ENCODE results near the gene DSTYK.
"Not testable (repeated sequence)": the region's sequence is repeated elsewhere in the genome, so short reads cannot be mapped to it uniquely, and the experiment has no call there.

Gene DSTYK

DNA sequence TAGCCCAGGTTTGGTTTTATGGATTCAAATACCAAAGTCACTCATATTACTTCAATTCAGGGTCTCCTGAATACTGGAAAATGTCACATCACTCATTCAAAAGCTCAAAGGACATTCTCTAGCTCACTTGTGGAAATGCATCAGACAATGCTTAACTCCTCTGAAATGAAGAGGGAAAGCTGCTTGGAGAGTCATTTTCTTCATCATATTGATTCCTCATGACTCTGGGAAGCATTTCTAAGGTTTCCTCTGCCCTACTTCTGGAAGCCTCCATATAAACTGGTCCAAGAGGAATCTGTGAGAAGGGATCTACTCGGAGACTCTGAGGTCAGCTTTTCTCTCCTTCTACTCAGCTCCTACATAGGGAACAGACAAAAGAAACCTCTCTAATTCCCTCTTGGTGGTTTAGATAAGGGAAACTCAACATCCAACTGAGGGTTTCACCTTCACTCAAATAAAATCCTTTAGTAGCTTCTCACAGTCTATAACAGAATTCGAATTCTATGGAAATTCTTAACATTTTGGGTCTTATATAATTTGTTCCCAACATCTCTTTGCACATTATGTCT lies 53.4 kb downstream of the DSTYK start:
- no peak overlapping the region for H3K4me3 ChIP-seq (ENCODE audit: low read length)
- no peak for TF ChIP-seq CTCF (conservative IDR thresholded peaks at IDR 0.05; ENCODE audit: low read length)
- DNase-seq (ENCODE audit: low read depth) = no peak

GRCh38 chr1:205155665-205156377 lies 55.7 kb downstream of the DSTYK start:
- not testable (repeated sequence) for H3K4me3 ChIP-seq (ENCODE audit: low read length); DNase-seq (ENCODE audit: low read depth)

DNA sequence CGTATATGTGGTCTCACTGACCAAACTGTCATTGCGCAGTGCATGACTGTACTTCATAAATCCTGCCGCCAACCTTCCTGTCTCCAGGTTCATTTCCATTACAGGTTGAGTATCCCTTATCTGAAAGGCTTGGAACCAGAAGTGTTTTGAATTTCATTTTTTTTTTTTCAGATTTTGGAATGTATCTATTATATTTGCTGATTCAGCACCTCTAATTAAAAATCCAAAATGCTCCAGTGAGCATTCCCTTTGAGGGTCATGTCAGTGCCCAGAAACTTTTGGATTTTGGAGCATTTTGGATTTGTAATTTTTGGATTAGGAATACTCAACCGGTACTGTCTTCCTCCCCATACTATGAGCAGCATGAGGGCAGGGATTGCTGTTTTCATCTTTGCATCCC lies 59.0 kb downstream of the DSTYK start:
- no peak overlapping the region for H3K4me3 ChIP-seq (ENCODE audit: low read length)
- no peak for TF ChIP-seq CTCF (conservative IDR thresholded peaks at IDR 0.05; ENCODE audit: low read length)
- DNase-seq (ENCODE audit: low read depth) = no peak

DNA sequence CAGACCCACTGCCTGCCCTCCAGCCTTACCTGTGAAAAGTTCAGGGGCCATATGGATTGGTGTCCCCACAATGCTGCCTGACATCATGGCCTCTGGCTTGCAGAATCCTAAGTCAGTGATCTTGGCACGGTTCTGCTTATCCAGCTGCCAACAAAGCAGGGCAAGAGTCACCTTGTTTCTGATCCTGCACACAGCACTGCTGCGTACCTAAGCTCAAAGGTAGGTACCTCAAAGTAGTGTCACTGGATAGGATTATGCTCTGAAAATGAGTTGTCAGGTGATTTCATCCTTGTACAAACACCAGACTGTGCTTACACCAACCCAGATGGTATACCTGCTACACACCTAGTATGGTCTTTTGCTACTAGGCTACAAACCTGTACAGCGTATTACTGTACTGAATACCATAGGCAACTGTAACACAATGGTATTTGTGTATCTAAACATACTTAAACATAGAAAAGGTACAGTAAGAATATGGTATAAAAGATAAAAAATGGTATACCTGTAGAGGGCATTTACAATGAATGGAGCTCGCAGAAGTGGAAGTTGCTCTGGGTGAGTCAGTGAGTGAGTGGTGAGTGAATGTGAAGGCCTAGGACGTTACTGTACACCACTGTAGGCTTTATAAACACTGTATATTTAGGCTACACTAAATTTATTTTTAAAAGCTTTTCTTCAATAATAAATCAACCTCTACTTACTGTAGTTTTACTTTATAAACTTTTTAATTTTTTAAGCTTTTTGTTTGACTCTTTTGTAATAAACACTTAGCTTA lies 60.7 kb downstream of the DSTYK start:
- DNase-seq (ENCODE audit: low read depth) = no peak
- no peak overlapping the region for H3K4me3 ChIP-seq (ENCODE audit: low read length)
- TF ChIP-seq CTCF (conservative IDR thresholded peaks at IDR 0.05; ENCODE audit: low read length) = no peak

- no peak for TF ChIP-seq CTCF (conservative IDR thresholded peaks at IDR 0.05; ENCODE audit: low read length)
- H3K4me3 ChIP-seq (ENCODE audit: low read length) = no peak overlapping the region
- DNase-seq (ENCODE audit: low read depth) = peak; percentile 92
Observed at GRCh38 chr1:205147191-205147835, 64.2 kb downstream of the DSTYK start.

DNA sequence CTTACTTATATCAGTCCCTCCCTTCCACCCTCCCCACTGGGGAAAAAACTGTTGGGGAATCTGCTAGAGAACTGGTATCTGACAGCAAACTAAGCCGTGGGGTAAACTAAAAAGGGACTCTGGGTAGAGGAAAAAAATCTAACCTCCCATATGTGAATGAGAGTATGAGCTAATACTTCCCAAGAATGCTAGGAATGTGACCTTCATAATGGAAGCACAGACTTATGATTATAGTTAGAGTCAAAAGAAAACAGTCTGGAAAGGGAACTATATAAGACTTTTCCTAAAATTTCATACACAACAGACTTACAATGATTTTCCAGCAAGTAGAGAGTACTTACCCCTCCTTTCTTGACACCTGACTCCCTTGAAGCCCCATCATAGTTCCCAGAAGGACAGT lies 66.8 kb downstream of the DSTYK start:
- no peak for TF ChIP-seq CTCF (conservative IDR thresholded peaks at IDR 0.05; ENCODE audit: low read length)
- DNase-seq (ENCODE audit: low read depth) = peak; percentile 76
- no peak overlapping the region for H3K4me3 ChIP-seq (ENCODE audit: low read length)

DNA sequence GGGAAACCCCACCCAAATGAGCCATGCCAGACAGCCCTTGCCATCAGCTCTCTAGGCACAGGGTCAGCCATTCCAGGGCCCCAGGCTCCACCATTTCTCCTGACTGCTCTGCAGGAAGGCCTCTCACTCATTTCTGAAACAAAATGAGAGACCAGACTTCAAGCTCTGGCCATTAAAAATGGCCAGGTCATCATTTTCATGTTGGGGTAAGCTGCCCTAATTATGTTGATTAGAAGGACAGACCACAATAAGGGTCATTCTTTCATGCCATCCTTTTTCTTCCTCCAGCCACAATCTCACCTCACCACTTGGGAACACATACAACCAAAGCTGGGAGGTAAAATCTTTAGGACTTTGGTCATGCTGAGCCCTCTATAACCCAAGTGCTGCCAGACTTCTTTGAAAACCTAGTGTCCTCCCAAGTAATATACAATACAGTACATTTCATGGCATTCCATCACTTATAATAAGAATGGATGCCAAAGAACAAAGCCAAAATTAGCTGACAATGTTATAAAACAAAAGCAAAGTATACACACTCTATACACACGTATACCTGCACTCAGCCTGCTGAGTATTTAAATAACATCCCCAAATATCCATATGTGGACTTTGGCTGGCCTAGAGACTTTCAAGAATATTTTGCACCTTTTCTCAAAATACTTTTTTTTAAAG lies 67.3 kb downstream of the DSTYK start:
- H3K4me3 ChIP-seq (ENCODE audit: low read length) = no peak overlapping the region
- no peak for DNase-seq (ENCODE audit: low read depth)
- TF ChIP-seq CTCF (conservative IDR thresholded peaks at IDR 0.05; ENCODE audit: low read length) = no peak
